ENCODE results near the gene PRELP. TPM values are rescaled to one million over a fixed set of nuclear protein-coding genes. Genes with fewer than 3 reads are reported as not detected.

The PRELP gene
- total RNA-seq (2022) (not detected in 2 replicates), Bru-seq, nascent RNA (not detected), BruChase-seq, experiment 1, labeled RNA remaining after a 2-hour chase (not detected), BruChase-seq, experiment 2, labeled RNA remaining after a 6-hour chase (percentile 9 among the genes with signal in this experiment)
- long read RNA-seq = 0 reads

DNA sequence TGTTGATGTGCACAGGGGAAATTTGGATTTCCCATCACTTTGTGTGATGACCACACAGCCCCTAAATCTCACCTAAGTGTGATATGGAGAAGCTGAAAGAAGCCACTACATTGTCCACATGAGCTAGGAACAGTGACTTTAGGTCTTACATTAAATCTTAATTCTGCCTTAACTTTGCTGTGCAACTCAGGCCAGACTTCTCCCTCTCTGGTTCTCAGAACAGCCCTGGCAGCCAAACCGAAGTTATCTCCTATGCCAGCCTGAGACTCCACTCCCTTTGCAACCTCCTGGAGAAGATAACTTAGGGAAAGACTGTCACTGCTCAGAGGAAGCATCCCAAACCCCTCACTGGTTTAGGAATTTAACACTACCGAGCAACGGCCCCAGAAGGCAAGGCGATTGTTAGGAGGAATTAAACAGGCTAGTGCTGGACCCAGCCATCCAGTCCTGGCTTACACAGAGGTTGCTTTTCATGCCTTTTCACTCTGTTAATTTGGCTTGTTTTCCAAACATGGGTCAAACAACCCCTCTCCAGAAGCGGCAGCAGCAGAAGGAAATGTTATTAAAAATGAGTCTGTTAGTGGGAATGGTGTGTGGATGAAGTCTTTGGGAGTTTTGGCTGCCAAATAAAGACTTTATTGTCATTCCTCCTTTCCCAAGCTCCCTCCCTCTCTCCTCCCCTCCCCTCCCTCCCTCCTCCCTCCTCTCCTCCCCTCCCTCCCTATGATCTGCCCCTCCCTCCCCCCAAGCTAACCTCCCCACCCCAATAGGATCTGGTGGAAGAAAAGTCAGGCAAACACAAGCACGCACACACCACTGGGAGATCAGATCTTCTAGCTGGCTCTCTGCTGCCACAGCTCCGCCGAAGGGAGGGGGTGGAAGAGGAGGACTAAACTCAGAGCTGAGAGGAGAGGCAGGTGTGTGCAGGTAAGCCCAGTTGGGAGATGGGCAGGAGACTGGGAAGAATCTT lies at the start of gene PRELP:
Gene PRELP, plus strand, starts transcription at position 795 of the 970 bp plus-strand sequence. CDS start 7,379 bp downstream, outside the sequence.
- no peak within 1 kb of the TSS for H3K4me3 Mint-ChIP-seq (ENCODE audit: unreplicated experiment)
- no peaks in the 10 kb centered on the region for H3K9me3 Mint-ChIP-seq (ENCODE audit: unreplicated experiment)
- no peak within 1 kb of the TSS for H3K4me3 ChIP-seq (ENCODE audit: low read depth, low read length)
- no peaks in the 10 kb centered on the region for H3K4me1 ChIP-seq
- H3K27me3 Mint-ChIP-seq (ENCODE audit: insufficient read depth, unreplicated experiment) = peaks cover 8% of the 10 kb centered on the region
- H3K9me3 ChIP-seq = no peaks in the 10 kb centered on the region
- peak; percentile 59 for DNase-seq
- no peaks in the 10 kb centered on the region for H3K36me3 Mint-ChIP-seq (ENCODE audit: insufficient read depth, unreplicated experiment)
- no peaks in the 10 kb centered on the region; the same call in 1 of the 2 replicates for H3K27me3 ChIP-seq (replicated peaks; ENCODE audit: control insufficient read depth, insufficient read depth, low read length)
- no peaks in the 10 kb centered on the region for H3K4me1 Mint-ChIP-seq (ENCODE audit: low read depth, unreplicated experiment)
- no TSS peak for BruUV-seq (replicated peaks)
- ChIA-PET CTCF (interaction anchor here (0.6 to 1.3 kb wide), 4 partner anchors 12 to 152 kb away, joined by 3 to 5 read pairs (median 3); partner anchors contain the start of gene ATP2B4), POLR2A (interaction anchor here (0.6 kb wide), 1 partner anchor 533 kb away, joined by 4 read pairs; no protein-coding TSS in a partner anchor)
- H3K27ac Mint-ChIP-seq (ENCODE audit: unreplicated experiment) = no peak within 1 kb of the TSS
- no peaks in the 10 kb centered on the region for H3K36me3 ChIP-seq (ENCODE audit: control insufficient read depth, insufficient read depth, low read length)
- intact Hi-C loops (cut with micrococcal nuclease; ENCODE audit: unreplicated experiment) = no loop called here
- peak in 1 of 2 experiments; percentile 37 for TF ChIP-seq CTCF (IDR thresholded peaks at IDR 0.05; ENCODE audit: insufficient read depth in 1 of 2, low read depth in 1 of 2, low read length in 1 of 2, severe bottlenecking in 1 of 2, unreplicated experiment in 1 of 2)

- no peak for DNase-seq
- H3K4me3 ChIP-seq (ENCODE audit: low read depth, low read length) = no peak overlapping the region
- no TSS peak for BruUV-seq (replicated peaks)
- peaks cover 37% of the 10 kb centered on the region for H3K4me1 ChIP-seq
- no peaks in the 10 kb centered on the region for H3K36me3 Mint-ChIP-seq (ENCODE audit: insufficient read depth, unreplicated experiment)
- no peaks in the 10 kb centered on the region; the same call in 1 of the 2 replicates for H3K36me3 ChIP-seq (ENCODE audit: control insufficient read depth, insufficient read depth, low read length)
- H3K27ac Mint-ChIP-seq (ENCODE audit: unreplicated experiment) = peak overlapping the region; percentile 54
- no peaks in the 10 kb centered on the region for H3K9me3 Mint-ChIP-seq (ENCODE audit: unreplicated experiment)
- H3K27me3 ChIP-seq (replicated peaks; ENCODE audit: control insufficient read depth, insufficient read depth, low read length) = no peaks in the 10 kb centered on the region
- peaks cover 36% of the 10 kb centered on the region for H3K4me1 Mint-ChIP-seq (ENCODE audit: low read depth, unreplicated experiment)
- no peak for TF ChIP-seq CTCF (IDR thresholded peaks at IDR 0.05; ENCODE audit: insufficient read depth in 1 of 2, low read depth in 1 of 2, low read length in 1 of 2, severe bottlenecking in 1 of 2, unreplicated experiment in 1 of 2)
- CTCF ChIA-PET = interaction anchor here (1.0 to 1.4 kb wide), 2 partner anchors 14 to 84 kb away, joined by 5 to 6 read pairs; no protein-coding TSS in a partner anchor
- H3K27me3 Mint-ChIP-seq (ENCODE audit: insufficient read depth, unreplicated experiment) = no peaks in the 10 kb centered on the region
- intact Hi-C loops (cut with micrococcal nuclease; ENCODE audit: unreplicated experiment) = loop anchor here (5.0 kb wide), 1 partner anchor 84 kb away; no protein-coding TSS in a partner anchor
- H3K9me3 ChIP-seq = no peaks in the 10 kb centered on the region
- H3K4me3 Mint-ChIP-seq (ENCODE audit: unreplicated experiment) = peak overlapping the region; percentile 12
- POLR2A ChIA-PET = no interaction called here
Observed at GRCh38 chr1:203426366-203426765, 49.2 kb upstream of the PRELP start.

DNA sequence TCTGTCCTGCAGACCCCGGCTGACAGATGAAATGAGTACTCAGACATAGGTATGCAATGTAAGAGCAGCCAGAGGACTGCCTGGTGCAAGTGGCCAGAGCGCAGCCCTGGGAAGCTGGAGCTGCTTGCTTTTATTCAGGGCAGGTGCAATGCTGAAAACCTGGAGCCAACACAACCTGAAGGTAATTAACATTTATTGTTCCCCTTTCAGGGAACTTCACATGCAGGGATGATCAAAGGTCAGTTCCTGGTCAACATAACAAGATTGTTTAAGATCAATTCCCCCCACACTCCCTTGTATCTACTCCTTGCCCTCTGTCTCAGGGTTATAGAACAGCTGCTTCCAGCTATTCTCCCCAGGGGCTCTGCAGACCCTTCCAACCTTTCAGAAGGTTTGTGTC lies 48.7 kb upstream of the PRELP start:
- Histone ChIP-seq H3K36me3 (ENCODE audit: control insufficient read depth, insufficient read depth, low read length) (no peaks in the 10 kb centered on the region; the same call in 1 of the 2 replicates), H3K4me3 (ENCODE audit: low read depth, low read length) (no peak overlapping the region), H3K4me1 (peaks cover 37% of the 10 kb centered on the region), H3K27me3 (replicated peaks; ENCODE audit: control insufficient read depth, insufficient read depth, low read length) (no peaks in the 10 kb centered on the region), H3K9me3 (no peaks in the 10 kb centered on the region)
- ChIA-PET CTCF (interaction anchor here (1.0 to 1.4 kb wide), 2 partner anchors 14 to 84 kb away, joined by 5 to 6 read pairs; no protein-coding TSS in a partner anchor), POLR2A (no interaction called here)
- DNase-seq = peak; percentile 56 to 62
- BruUV-seq (replicated peaks) = no TSS peak
- Mint-ChIP-seq H3K27me3 (ENCODE audit: insufficient read depth, unreplicated experiment) (no peaks in the 10 kb centered on the region), H3K4me3 (ENCODE audit: unreplicated experiment) (peak overlapping the region; percentile 12), H3K4me1 (ENCODE audit: low read depth, unreplicated experiment) (peaks cover 36% of the 10 kb centered on the region), H3K9me3 (ENCODE audit: unreplicated experiment) (no peaks in the 10 kb centered on the region), H3K27ac (ENCODE audit: unreplicated experiment) (no peak overlapping the region), H3K36me3 (ENCODE audit: insufficient read depth, unreplicated experiment) (no peaks in the 10 kb centered on the region)
- no peak for TF ChIP-seq CTCF (IDR thresholded peaks at IDR 0.05; ENCODE audit: insufficient read depth in 1 of 2, low read depth in 1 of 2, low read length in 1 of 2, severe bottlenecking in 1 of 2, unreplicated experiment in 1 of 2)
- intact Hi-C loops (cut with micrococcal nuclease; ENCODE audit: unreplicated experiment) = loop anchor here (5.0 kb wide), 1 partner anchor 85 kb away; no protein-coding TSS in a partner anchor
